Endothelial cell of umbilical vein (primary cell): ENCODE measurements around the gene DUSP28. TPM values are rescaled to one million over a fixed set of nuclear protein-coding genes. Genes with fewer than 3 reads are reported as not detected.

Experiments used
- BruUV-seq: library from RNA; stranded (reverse); fragments of 400-500 nt; replicated peaks from 2 replicates; lab custom pipeline; 2021; lab: Mats Ljungman, UMichigan
- CTCF ChIA-PET: fragments of 300-600, 350-600 bp; sonication (Branson Sonifier 250); formaldehyde crosslinking; loops from one replicate; lab custom pipeline; 2021; ENCODE audit warnings: antibody characterized with exemption, inconsistent platforms; lab: Charles Lee
- POLR2A ChIA-PET: fragments of 300-600, 350-600 bp; sonication (Branson Sonifier 250); formaldehyde crosslinking; loops from one replicate; lab custom pipeline; 2021; ENCODE audit warnings: antibody characterized with exemption, inconsistent platforms; lab: Charles Lee
- DNase-seq: peaks from one replicate; pipeline ENCODE4 v3.0.0-alpha.2; 2011; ENCODE audit warnings: low read depth, low spot score
- FAIRE-seq: peaks from 2 replicates; lab custom pipeline; 2011; peaks lifted over from hg19 to GRCh38; lab: Jason Lieb, UNC
- H2AFZ ChIP-seq: 2 replicates; pipeline ENCODE4 v1.6.0; 2012; ENCODE audit warnings: low read depth, low read length, control low read depth, inconsistent platforms
- H3K27ac ChIP-seq: 2 replicates; pipeline ENCODE4 v1.5.1; 2011; ENCODE audit warnings: low read depth, mild to moderate bottlenecking, control low read depth, low read length, moderate library complexity; ENCODE audit not compliant: insufficient read depth
- H3K27me3 ChIP-seq, 2 experiments: 2 replicates each; pipeline versions ENCODE4 v1.6.0 to v1.6.1; 2011; ENCODE audit warnings: low read length in 2 of 2, mixed read lengths in 1 of 2; ENCODE audit not compliant: control insufficient read depth in 2 of 2, insufficient read depth in 2 of 2
- H3K36me3 ChIP-seq, 2 experiments: 2 replicates in 1 of 2; 3 replicates in 1 of 2; pipeline ENCODE4 v1.5.1; 2011; ENCODE audit warnings: low read length in 2 of 2, mild to moderate bottlenecking in 1 of 2, moderate library complexity in 1 of 2; ENCODE audit not compliant: control insufficient read depth in 2 of 2, insufficient read depth in 2 of 2; ENCODE audit errors: extremely low read depth in 1 of 2
- H3K4me1 ChIP-seq: 3 replicates; pipeline ENCODE4 v1.5.1; 2011; ENCODE audit warnings: mild to moderate bottlenecking, low read length; ENCODE audit not compliant: control insufficient read depth, insufficient read depth; ENCODE audit errors: extremely low read depth
- H3K4me2 ChIP-seq: 2 replicates; pipeline ENCODE4 v1.6.1; 2011; ENCODE audit warnings: low read length, control low read depth, mixed read lengths; ENCODE audit not compliant: insufficient read depth
- H3K4me3 ChIP-seq, 3 experiments: fragments of 200-600 bp in 1 of 3; sonication (generic), shearing (Covaris generic) in 1 of 3; replicated peaks in 1 of 3; 2 replicates each; pipeline ENCODE4 v1.5.1; 2011 to 2016; ENCODE audit warnings: control low read depth in 3 of 3, low read length in 3 of 3, mild to moderate bottlenecking in 2 of 3, inconsistent platforms in 1 of 3, low read depth in 1 of 3, moderate library complexity in 1 of 3; ENCODE audit not compliant: insufficient read depth in 1 of 3
- H3K79me2 ChIP-seq: 2 replicates; pipeline ENCODE4 v1.6.0; 2012; ENCODE audit warnings: low read length, inconsistent platforms; ENCODE audit not compliant: control insufficient read depth, insufficient read depth
- H3K9ac ChIP-seq: replicated peaks from 2 replicates; pipeline ENCODE3; 2011; ENCODE audit warnings: low read length, control low read depth; ENCODE audit not compliant: insufficient read depth; ENCODE audit errors: extremely low read depth
- H3K9me1 ChIP-seq: replicated peaks from 3 replicates; pipeline ENCODE4 v1.6.0; 2011; ENCODE audit warnings: mild to moderate bottlenecking, low read length; ENCODE audit not compliant: control insufficient read depth, insufficient read depth; ENCODE audit errors: extremely low read depth
- H3K9me3 ChIP-seq: replicated peaks from 2 replicates; pipeline ENCODE4 v1.5.1; 2012; ENCODE audit warnings: low read length, inconsistent platforms; ENCODE audit not compliant: control insufficient read depth, insufficient read depth
- H4K20me1 ChIP-seq: replicated peaks from 2 replicates; pipeline ENCODE3; 2011; ENCODE audit warnings: mild to moderate bottlenecking, low read length; ENCODE audit not compliant: control insufficient read depth, insufficient read depth; ENCODE audit errors: extremely low read depth
- CTCF ChIP-seq, 2 donors: IDR thresholded peaks; 1 replicate in 1 of 2; 2 replicates in 1 of 2; pipeline ENCODE4 v1.5.1; 2011; ENCODE audit warnings: low read length in 2 of 2, mild to moderate bottlenecking in 2 of 2, moderate library complexity in 2 of 2, control low read depth in 1 of 2, inconsistent platforms in 1 of 2, low read depth in 1 of 2; ENCODE audit not compliant: insufficient read depth in 1 of 2; ENCODE audit errors: extremely low read depth in 1 of 2
- EZH2 ChIP-seq: IDR thresholded peaks from 2 replicates; pipeline ENCODE4 v1.6.1; 2012; ENCODE audit warnings: borderline replicate concordance, low read depth, mild to moderate bottlenecking, moderate library complexity, low read length, inconsistent platforms; ENCODE audit not compliant: severe bottlenecking
- FOS ChIP-seq: IDR thresholded peaks from 2 replicates; pipeline ENCODE4 v1.6.1; 2011; ENCODE audit warnings: mild to moderate bottlenecking, low read length, moderate library complexity, borderline replicate concordance; ENCODE audit not compliant: insufficient read depth
- GATA2 ChIP-seq: IDR thresholded peaks from 2 replicates; pipeline ENCODE4 v1.7.0; 2011; ENCODE audit warnings: low read depth, mild to moderate bottlenecking, moderate library complexity, mixed read lengths, low read length; ENCODE audit not compliant: insufficient read length, insufficient read depth
- JUN ChIP-seq: IDR thresholded peaks from 2 replicates; pipeline ENCODE4 v1.6.1; 2011; ENCODE audit warnings: borderline replicate concordance, low read depth; ENCODE audit not compliant: insufficient read length, insufficient read depth
- MAX ChIP-seq: IDR thresholded peaks from 2 replicates; pipeline ENCODE4 v1.6.1; 2011; ENCODE audit not compliant: insufficient read depth, insufficient read length
- MYC ChIP-seq: IDR thresholded peaks from one replicate; pipeline ENCODE4 v1.6.1; 2011; ENCODE audit warnings: mild to moderate bottlenecking, low read depth, low read length
- POLR2A ChIP-seq: IDR thresholded peaks from 2 replicates; pipeline ENCODE4 v1.6.1; 2012; ENCODE audit warnings: low read depth, mild to moderate bottlenecking, control low read depth, low read length
- POLR2AphosphoS5 ChIP-seq: IDR thresholded peaks from 2 replicates; pipeline ENCODE4 v1.6.1; 2012; ENCODE audit warnings: low read depth, mild to moderate bottlenecking, control low read depth, low read length, moderate library complexity; ENCODE audit not compliant: insufficient read depth
- dilution Hi-C: fragments of 300-500 bp; cut with MboI; formaldehyde crosslinking; loops from one replicate; pipeline ENCODE4 v1.15.0; 2019; ENCODE audit warnings: low sequenced_read_pairs; ENCODE audit not compliant: extremely low pct_ligation_motif_present
- intact Hi-C: fragments of 100-400 bp; cut with micrococcal nuclease; formaldehyde crosslinking; loops from one replicate; pipeline ENCODE4 v1.10.0; 2022
- polyA plus RNA-seq, 4 experiments: library from polyadenylated mRNA; depleted of rRNA in 3 of 4; stranded (reverse) in 3 of 4; unstranded in 1 of 4; fragments of >200 nt; gene quantifications; 2 replicates each; pipeline versions ENCODE4 v1.2.1 to v1.2.3, GENCODE V29; 2011 to 2012; ENCODE audit warnings: missing spikeins in 1 of 4
- total RNA-seq: library from RNA; stranded (reverse); gene quantifications from 2 replicates; pipeline ENCODE4 v1.2.3, GENCODE V29; 2021

The DUSP28 gene
- total and polyA plus RNA-seq, 2 donors (not counting 3 experiments of a cell fraction or from before 2014, with no cell fraction given) = 2.2 to 4.3 TPM

GRCh38 chr2:240554767-240555493 lies 5.2 kb upstream of the DUSP28 start:
- peaks cover 2% of the 10 kb centered on the region in 2 experiments for H3K36me3 ChIP-seq
- no peak for TF ChIP-seq MYC
- TF ChIP-seq MAX = no peak
- no peak for TF ChIP-seq GATA2
- no peak for TF ChIP-seq JUN
- TF ChIP-seq POLR2AphosphoS5 = no peak
- TF ChIP-seq CTCF (IDR thresholded peaks at IDR 0.05; ENCODE audit: extremely low read depth in 1 of 2, insufficient read depth in 1 of 2, low read depth in 1 of 2, low read length in 2 of 2) = no peak
- TF ChIP-seq EZH2 = no peak
- TF ChIP-seq POLR2A = no peak
- TF ChIP-seq FOS = no peak
- dilution Hi-C loops = no loop called here
- no peak overlapping the region for H3K27ac ChIP-seq
- H4K20me1 ChIP-seq = no peaks in the 10 kb centered on the region
- H3K4me2 ChIP-seq = no peak overlapping the region
- H3K27me3 ChIP-seq = no peaks in the 10 kb centered on the region
- no peaks in the 10 kb centered on the region for H3K9me1 ChIP-seq
- POLR2A ChIA-PET = no interaction called here
- H3K4me3 ChIP-seq = no peak overlapping the region
- FAIRE-seq (no peak), DNase-seq (no peak)
- no peaks in the 10 kb centered on the region for H3K9me3 ChIP-seq
- no TSS peak for BruUV-seq
- no peak overlapping the region for H2AFZ ChIP-seq
- peaks cover 21% of the 10 kb centered on the region for H3K4me1 ChIP-seq
- CTCF ChIA-PET = no interaction called here
- intact Hi-C loops = no loop called here
- H3K9ac ChIP-seq = no peak overlapping the region
- H3K79me2 ChIP-seq = peaks cover 13% of the 10 kb centered on the region
